Spleen (tissue), 11 donors: ENCODE results near the gene NKD1. TPM values are rescaled to one million over a fixed set of nuclear protein-coding genes. Genes with fewer than 3 reads are reported as not detected.
A peak's percentile ranks its signal among the peaks of the same experiment; 100 is the strongest.

Experiments
- DNase-seq: peaks from one replicate; pipeline ENCODE4 v3.0.0-alpha.2; 2020
- H3K27ac ChIP-seq, 8 donors: fragments of 200-600 bp; sonication (generic) in 7 of 8; 1 replicate in 4 of 8; 2 replicates in 4 of 8; pipeline versions ENCODE4 v1.5.0 to v1.8.0; 2016 to 2021; ENCODE audit warnings: inconsistent platforms in 4 of 8, mild to moderate bottlenecking in 4 of 8, moderate library complexity in 1 of 8
- H3K27me3 ChIP-seq, 7 donors: fragments of 200-600 bp; sonication (generic) in 6 of 7; replicated peaks in 1 of 7; 1 replicate in 4 of 7; 2 replicates in 3 of 7; pipeline versions ENCODE4 v1.5.0 to v1.8.0; 2016 to 2021; ENCODE audit warnings: inconsistent platforms in 3 of 7, mild to moderate bottlenecking in 1 of 7
- H3K36me3 ChIP-seq, 6 donors: fragments of 200-600 bp; sonication (generic) in 5 of 6; 1 replicate in 4 of 6; 2 replicates in 2 of 6; pipeline versions ENCODE4 v1.5.0 to v1.8.0; 2016 to 2021; ENCODE audit warnings: inconsistent platforms in 2 of 6
- H3K4me1 ChIP-seq, 6 donors: fragments of 200-600 bp; sonication (generic) in 5 of 6; 1 replicate in 3 of 6; 2 replicates in 3 of 6; pipeline versions ENCODE4 v1.5.0 to v1.8.0; 2016 to 2021; ENCODE audit warnings: inconsistent platforms in 3 of 6
- H3K4me3 ChIP-seq, 8 donors: fragments of 200-600 bp; sonication (generic) in 7 of 8; 1 replicate in 4 of 8; 2 replicates in 4 of 8; pipeline versions ENCODE4 v1.5.0 to v1.8.0; 2016 to 2021; ENCODE audit warnings: inconsistent platforms in 4 of 8, mild to moderate bottlenecking in 4 of 8, moderate library complexity in 2 of 8
- H3K9me3 ChIP-seq, 8 donors: fragments of 200-600 bp; sonication (generic) in 7 of 8; 1 replicate in 4 of 8; 2 replicates in 4 of 8; pipeline versions ENCODE4 v1.5.0 to v1.8.0; 2016 to 2021; ENCODE audit warnings: inconsistent platforms in 4 of 8
- POLR2A ChIP-seq, 3 donors: fragments of 450-650 bp; IDR thresholded peaks; one replicate each; pipeline ENCODE4 v1.5.1; 2017; ENCODE audit warnings: antibody characterized with exemption in 3 of 3, mild to moderate bottlenecking in 1 of 3
- POLR2AphosphoS5 ChIP-seq, 3 donors: sonication (generic); formaldehyde crosslinking; IDR thresholded peaks; one replicate each; pipeline ENCODE4 v1.5.1; 2017; ENCODE audit warnings: antibody characterized with exemption in 3 of 3
- WGBS, 5 donors: extraction: QIAGEN DNeasy Blood & Tissue Kit in 3 of 5; methylation state at CpG; one replicate each; pipeline versions ENCODE4 v1.1.5 to v1.1.7; 2013 to 2018; 5-methylcytosine and 5-hydroxymethylcytosine counted together
- intact Hi-C: fragments of 100-400 bp; cut with DNase I; formaldehyde crosslinking; loops from one replicate; pipeline ENCODE4 v1.15.0; 2023; ENCODE audit warnings: low total_unique reads
- polyA plus RNA-seq, 3 donors: library from polyadenylated mRNA; stranded (reverse); fragments of 200-250 nt; gene quantifications; one replicate each; pipeline ENCODE4 v1.2.1, GENCODE V29; 2013
- total RNA-seq, 7 donors: library from RNA; depleted of rRNA in 3 of 7; stranded (reverse); fragments of >200 nt in 3 of 7; fragmentation: NEBNext Ultra II Directional in 4 of 7; extraction: Animal tissue kit (Norgen Biotek cat#: 25700) in 4 of 7; gene quantifications; one replicate each; pipeline versions ENCODE4 v1.1.0 to v1.2.1, GENCODE V29; 2016 to 2021
- TF ChIP-seq, protein P1 (sequence below), 11 experiments: fragments of 200-600 bp in 7 of 11; fragments of 450-650 bp in 4 of 11; sonication (generic) in 4 of 11; IDR thresholded peaks in 8 of 11; conservative IDR thresholded peaks in 3 of 11; 1 replicate in 7 of 11; 2 replicates in 4 of 11; pipeline versions ENCODE4 v1.4.0 to v1.8.0; 2016 to 2021; ENCODE audit warnings: antibody characterized with exemption in 11 of 11, inconsistent platforms in 4 of 11, mild to moderate bottlenecking in 1 of 11
- donor health status: healthy with polysubstance abuse.
- donor health status: DM: no; HTN: no; CAD: no; lungs with moderate emphysema.
- donor health status: DM: no; HTN: no; CAD: no.
- donor health status: Bipolar disorder and iron deficiency.
- donor health status: healthy.
- donor health status: DM: no; HTN: no; CAD: no.
- donor health status: DM: yes; HTN: yes; CAD: no.

The NKD1 gene
- total and polyA plus RNA-seq, 10 donors: 0.11 to 15.2 (median 3.6) TPM

DNA sequence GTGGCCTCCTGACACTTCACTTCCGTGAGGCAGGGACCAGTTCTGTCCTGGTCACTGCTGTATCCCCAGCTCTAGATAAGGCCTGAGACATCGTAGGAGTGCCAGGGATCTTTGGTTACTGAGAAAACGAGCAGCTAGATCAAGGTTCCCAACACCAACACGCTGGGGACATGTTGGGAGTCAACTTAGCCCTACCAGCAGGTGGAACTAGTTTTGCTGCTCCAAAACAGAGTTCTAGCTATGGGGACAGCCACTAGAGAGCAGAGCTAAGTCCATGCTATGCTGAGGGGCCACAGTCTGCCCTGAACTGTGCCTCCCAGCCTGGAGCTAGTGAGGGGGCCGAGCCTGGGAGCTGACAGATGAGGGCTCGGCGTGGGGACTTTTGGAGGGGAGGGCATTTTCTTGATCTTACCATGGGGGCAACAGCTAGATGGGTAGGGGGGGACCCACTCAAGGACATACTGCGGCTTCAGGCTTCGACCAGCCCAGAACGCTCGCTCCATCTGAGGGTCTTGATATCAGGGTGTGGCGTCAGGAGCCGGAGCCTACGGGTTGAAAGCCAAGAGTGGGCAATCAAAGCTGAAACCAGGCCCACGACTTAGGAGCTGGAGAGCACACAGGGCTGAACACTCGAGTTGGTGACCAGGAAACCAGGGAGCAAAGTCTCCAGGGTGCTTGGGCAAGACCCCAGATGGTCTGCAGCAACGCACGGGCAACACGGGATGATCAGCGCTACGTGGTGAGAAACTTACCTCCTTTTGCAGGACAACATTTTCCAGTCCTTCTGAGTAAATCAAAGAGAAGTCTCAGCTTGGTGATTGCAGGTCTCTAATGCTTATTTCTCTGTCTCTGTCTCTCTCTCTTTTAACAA, 119.5 kb downstream of the NKD1 start:
- intact Hi-C loops: loop anchor here (5.0 to 10.0 kb wide), 5 partner anchors 80 to 643 kb away; partner anchors contain the start of genes BRD7 and CNEP1R1
- 83 to 90% (median 87%) methylated on average over 18 to 21 of the region's 21 CpGs for WGBS, 5 donors
- H3K27ac ChIP-seq: peak overlapping the region in 7 of 8 donors; percentile 21 to 82 (median 69)

DNA sequence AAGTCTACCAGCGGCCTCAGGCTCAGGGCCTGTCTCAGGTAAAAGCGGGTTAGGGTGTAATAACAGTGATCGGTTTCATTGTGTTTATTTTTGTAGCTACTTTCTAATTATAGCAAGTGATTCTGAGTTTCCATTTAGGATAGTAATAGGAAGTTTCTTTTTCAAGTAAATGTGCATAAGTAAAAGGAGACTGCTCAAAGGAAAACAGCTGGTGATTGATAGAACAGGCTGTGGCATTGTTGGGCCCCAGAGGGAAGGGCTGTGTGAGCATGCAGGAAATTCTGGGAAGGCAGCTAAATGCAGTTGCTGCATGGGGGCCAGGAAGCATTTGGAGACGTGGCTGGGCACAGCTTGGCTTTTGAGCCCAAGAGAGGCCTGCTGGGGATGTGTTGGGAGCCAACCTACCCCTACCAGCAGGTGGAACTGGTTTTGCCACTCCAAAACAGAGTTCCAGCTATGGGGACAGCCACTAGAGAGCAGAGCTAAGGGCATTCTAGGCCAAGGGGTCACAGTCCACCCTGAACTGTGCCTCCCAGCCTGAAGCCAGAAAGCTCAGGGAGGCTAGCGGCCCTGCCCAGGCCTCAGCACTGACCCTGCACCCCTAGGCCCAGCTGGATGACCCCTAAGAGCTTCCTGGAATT, 120.3 kb downstream of the NKD1 start:
- no peak for TF ChIP-seq POLR2A (IDR thresholded peaks at IDR 0.05)
- intact Hi-C loops: loop anchor here (5.0 to 10.0 kb wide), 5 partner anchors 79 to 644 kb away; partner anchors contain the start of genes BRD7 and CNEP1R1
- Histone ChIP-seq H3K9me3 (peaks cover 0 to 24% (median 23%) of the 10 kb centered on the region in 8 donors), H3K4me3 (no peak overlapping the region), H3K27ac (peak overlapping the region in 5 of 8 donors; percentile 20 to 80 (median 56)), H3K36me3 (peaks cover 0 to 60% (median 22%) of the 10 kb centered on the region in 6 donors), H3K4me1 (peaks cover 14 to 51% (median 38%) of the 10 kb centered on the region in 6 donors), H3K27me3 (no peaks in the 10 kb centered on the region)
- 65 to 81% (median 69%) methylated on average over 5 of the region's 5 CpGs for WGBS, 5 donors
- peak; percentile 58 for DNase-seq

More for the DNA sequence above, 119.5 kb downstream of the NKD1 start:
- H3K36me3 ChIP-seq: peaks cover 0 to 52% (median 15%) of the 10 kb centered on the region in 6 donors
- H3K27me3 ChIP-seq: no peaks in the 10 kb centered on the region
- H3K4me1 ChIP-seq: peaks cover 14 to 51% (median 38%) of the 10 kb centered on the region in 6 donors
- no peak for TF ChIP-seq POLR2AphosphoS5 (IDR thresholded peaks at IDR 0.05)
- TF ChIP-seq, protein P1, sequence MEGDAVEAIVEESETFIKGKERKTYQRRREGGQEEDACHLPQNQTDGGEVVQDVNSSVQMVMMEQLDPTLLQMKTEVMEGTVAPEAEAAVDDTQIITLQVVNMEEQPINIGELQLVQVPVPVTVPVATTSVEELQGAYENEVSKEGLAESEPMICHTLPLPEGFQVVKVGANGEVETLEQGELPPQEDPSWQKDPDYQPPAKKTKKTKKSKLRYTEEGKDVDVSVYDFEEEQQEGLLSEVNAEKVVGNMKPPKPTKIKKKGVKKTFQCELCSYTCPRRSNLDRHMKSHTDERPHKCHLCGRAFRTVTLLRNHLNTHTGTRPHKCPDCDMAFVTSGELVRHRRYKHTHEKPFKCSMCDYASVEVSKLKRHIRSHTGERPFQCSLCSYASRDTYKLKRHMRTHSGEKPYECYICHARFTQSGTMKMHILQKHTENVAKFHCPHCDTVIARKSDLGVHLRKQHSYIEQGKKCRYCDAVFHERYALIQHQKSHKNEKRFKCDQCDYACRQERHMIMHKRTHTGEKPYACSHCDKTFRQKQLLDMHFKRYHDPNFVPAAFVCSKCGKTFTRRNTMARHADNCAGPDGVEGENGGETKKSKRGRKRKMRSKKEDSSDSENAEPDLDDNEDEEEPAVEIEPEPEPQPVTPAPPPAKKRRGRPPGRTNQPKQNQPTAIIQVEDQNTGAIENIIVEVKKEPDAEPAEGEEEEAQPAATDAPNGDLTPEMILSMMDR (IDR thresholded peaks at IDR 0.05 in 8 of 11, conservative IDR thresholded peaks at IDR 0.05 in 3 of 11): peak in 1 of 11 experiments; percentile 7
- peaks cover 0 to 16% (median 15%) of the 10 kb centered on the region in 8 donors for H3K9me3 ChIP-seq
- peak; percentile 72 for DNase-seq
- H3K4me3 ChIP-seq: no peak overlapping the region

DNA sequence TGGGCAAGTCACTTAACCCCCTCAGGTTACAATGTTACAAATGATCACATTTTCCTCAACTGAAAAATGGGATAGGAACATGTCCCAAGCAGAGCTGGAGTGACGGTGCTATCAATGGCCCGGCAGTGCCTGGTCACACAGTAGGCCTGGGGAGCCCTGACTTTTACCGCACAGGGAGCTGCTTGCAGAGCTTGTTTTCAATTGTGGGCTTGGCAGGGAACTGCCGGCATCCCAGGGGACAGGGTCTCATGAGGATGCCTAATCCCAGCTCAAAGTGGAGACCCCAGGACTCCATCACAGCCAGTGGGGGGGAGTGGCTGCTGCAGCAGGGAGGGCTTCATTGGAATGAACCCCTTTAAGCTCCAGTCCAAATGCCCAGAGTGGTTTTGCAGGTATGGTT, 121.5 kb downstream of the NKD1 start:
- H3K27me3 ChIP-seq: no peaks in the 10 kb centered on the region
- peak; percentile 39 for DNase-seq
- H3K9me3 ChIP-seq: peaks cover 0 to 36% (median 34%) of the 10 kb centered on the region in 8 donors
- peaks cover 0 to 73% (median 35%) of the 10 kb centered on the region in 6 donors for H3K36me3 ChIP-seq
- no peak overlapping the region for H3K4me3 ChIP-seq
- intact Hi-C loops: loop anchor here (5.0 to 10.0 kb wide), 5 partner anchors 78 to 645 kb away; partner anchors contain the start of genes BRD7 and CNEP1R1
- no peak for TF ChIP-seq POLR2A (IDR thresholded peaks at IDR 0.05)
- TF ChIP-seq, protein P1 (IDR thresholded peaks at IDR 0.05 in 8 of 11, conservative IDR thresholded peaks at IDR 0.05 in 3 of 11): no peak
- no peak for TF ChIP-seq POLR2AphosphoS5 (IDR thresholded peaks at IDR 0.05)
- H3K27ac ChIP-seq: peak overlapping the region in 1 of 8 donors; percentile 56
- 89 to 100% (median 96%) methylated on average over 4 of the region's 4 CpGs for WGBS, 5 donors
- H3K4me1 ChIP-seq: peaks cover 10 to 44% (median 31%) of the 10 kb centered on the region in 6 donors

DNA sequence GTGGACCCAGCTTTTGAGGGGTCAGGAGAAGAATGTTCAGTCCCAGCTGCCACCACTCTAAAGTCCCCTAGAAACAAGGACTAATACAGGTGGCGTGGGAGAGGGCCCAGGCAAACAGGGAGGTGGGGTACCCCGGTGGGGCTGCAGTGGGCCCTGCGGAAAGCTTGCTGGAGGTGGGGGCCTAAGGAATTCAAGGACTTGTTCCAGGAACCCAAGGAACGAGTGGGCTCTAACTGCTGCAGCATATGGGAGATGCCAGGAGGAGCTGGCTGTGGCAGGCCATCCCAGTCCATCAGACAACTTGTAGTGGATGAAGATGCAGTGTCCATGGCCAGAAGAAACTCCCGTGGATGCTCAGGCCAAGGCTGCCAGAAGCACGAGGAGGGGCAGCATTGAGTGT, 122.3 kb downstream of the NKD1 start:
- Histone ChIP-seq H3K4me1 (peaks cover 6 to 41% (median 23%) of the 10 kb centered on the region in 6 donors), H3K4me3 (no peak overlapping the region), H3K36me3 (peaks cover 2 to 80% (median 41%) of the 10 kb centered on the region in 6 donors), H3K9me3 (peaks cover 0 to 36% (median 34%) of the 10 kb centered on the region in 8 donors), H3K27me3 (no peaks in the 10 kb centered on the region), H3K27ac (no peak overlapping the region)
- intact Hi-C loops: no loop called here
- WGBS, 5 donors: 91 to 96% (median 93%) methylated on average over 4 to 6 of the region's 6 CpGs
- no peak for TF ChIP-seq POLR2A (IDR thresholded peaks at IDR 0.05)
- peak; percentile 56 for DNase-seq
